Gastrocnemius medialis (tissue), 4 donors: ENCODE data around the gene SLC3A2. TPM values are rescaled to one million over a fixed set of nuclear protein-coding genes. Genes with fewer than 3 reads are reported as not detected.
A peak's percentile ranks its signal among the peaks of the same experiment; 100 is the strongest.

Experiments
- ATAC-seq, 2 donors: fragments of 150-250 bp; one replicate each; pipeline ENCODE4 v1.9.1; 2016
- DNase-seq, 2 donors: peaks; one replicate each; pipeline ENCODE4 v3.0.0-alpha.2; 2019
- H3K27ac ChIP-seq, 4 donors: fragments of 200-600 bp; sonication (generic); 1 replicate in 1 of 4; 2 replicates in 3 of 4; pipeline ENCODE4 v1.5.1; 2016 to 2018; ENCODE audit warnings: mild to moderate bottlenecking in 2 of 4, moderate library complexity in 1 of 4
- H3K27me3 ChIP-seq, 3 donors: fragments of 200-600 bp; sonication (generic) in 2 of 3; 1 replicate in 1 of 3; 2 replicates in 2 of 3; pipeline versions ENCODE4 v1.5.1 to v1.6.0; 2016 to 2019; ENCODE audit warnings: mild to moderate bottlenecking in 1 of 3, moderate library complexity in 1 of 3
- H3K36me3 ChIP-seq, 2 donors: fragments of 200-600 bp; sonication (generic) in 1 of 2; one replicate each; pipeline ENCODE4 v1.5.1; 2017 to 2018
- H3K4me1 ChIP-seq, 2 donors: fragments of 200-600 bp; sonication (generic) in 1 of 2; one replicate each; pipeline ENCODE4 v1.5.1; 2016 to 2017; ENCODE audit warnings: mild to moderate bottlenecking in 2 of 2
- H3K4me3 ChIP-seq, 4 donors: fragments of 200-600 bp; sonication (generic) in 3 of 4; 1 replicate in 1 of 4; 2 replicates in 3 of 4; pipeline ENCODE4 v1.5.1; 2016 to 2019; ENCODE audit warnings: mild to moderate bottlenecking in 2 of 4
- H3K9me3 ChIP-seq, 3 donors: fragments of 200-600 bp; sonication (generic) in 2 of 3; 1 replicate in 1 of 3; 2 replicates in 2 of 3; pipeline ENCODE4 v1.5.1; 2016 to 2019
- CTCF ChIP-seq, 5 experiments: fragments of 450-650 bp in 3 of 5; fragments of 200-600 bp in 2 of 5; sonication (generic) in 2 of 5; IDR thresholded peaks in 4 of 5; conservative IDR thresholded peaks in 1 of 5; 1 replicate in 4 of 5; 2 replicates in 1 of 5; pipeline ENCODE4 v1.5.1; 2016 to 2019; ENCODE audit warnings: antibody characterized with exemption in 5 of 5, mild to moderate bottlenecking in 3 of 5, moderate library complexity in 3 of 5
- POLR2A ChIP-seq, 2 donors: fragments of 450-650 bp; IDR thresholded peaks; one replicate each; pipeline ENCODE4 v1.6.1; 2017; ENCODE audit warnings: antibody characterized with exemption in 2 of 2, mild to moderate bottlenecking in 2 of 2, moderate library complexity in 2 of 2
- in situ Hi-C, 4 donors: fragments of 200-750 bp; cut with MboI; loops; one replicate each; pipeline versions ENCODE4 v1.15.0 to v1.8.0; 2017; ENCODE audit warnings: low sequenced_read_pairs in 4 of 4
- intact Hi-C: fragments of 100-400 bp; cut with DNase I; formaldehyde crosslinking; loops from one replicate; pipeline ENCODE4 v1.15.1; 2023; ENCODE audit warnings: low total_unique reads
- total RNA-seq, 4 donors: library from RNA; depleted of rRNA; stranded (reverse); fragments of >200 nt; gene quantifications; one replicate each; pipeline versions ENCODE4 v1.1.0 to v1.2.3, GENCODE V29; 2016

Gene SLC3A2
- total RNA-seq, 4 donors from 2014 or later: 158 to 278 (median 189) TPM

GRCh38 chr11:62889484-62890437 lies 9.1 kb downstream of the SLC3A2 start:
- intact Hi-C loops (no loop called here), in situ Hi-C loops (loop anchor here in 1 of 4 donors (25.0 kb wide), 1 partner anchor 777 kb away; the partner anchor contains the start of gene INCENP)
- Histone ChIP-seq H3K27me3 (no peaks in the 10 kb centered on the region), H3K36me3 (peaks cover 16 to 47% of the 10 kb centered on the region in 2 donors), H3K4me3 (no peak overlapping the region), H3K4me1 (peaks cover 10 to 15% of the 10 kb centered on the region in 2 donors), H3K9me3 (no peaks in the 10 kb centered on the region), H3K27ac (peak overlapping the region in 3 of 4 donors; percentile 37 to 62 (median 61))
- TF ChIP-seq POLR2A (IDR thresholded peaks at IDR 0.05) (no peak), CTCF (IDR thresholded peaks at IDR 0.05 in 4 of 5, conservative IDR thresholded peaks at IDR 0.05 in 1 of 5) (no peak)
- DNase-seq: no peak
- peak; percentile 21 to 85 for ATAC-seq

GRCh38 chr11:62892077-62892922 lies 11.6 kb downstream of the SLC3A2 start:
- Histone ChIP-seq H3K36me3 (peaks cover 6 to 21% of the 10 kb centered on the region in 2 donors), H3K9me3 (no peaks in the 10 kb centered on the region), H3K27me3 (no peaks in the 10 kb centered on the region), H3K4me1 (peaks cover 10 to 15% of the 10 kb centered on the region in 2 donors), H3K4me3 (no peak overlapping the region), H3K27ac (no peak overlapping the region)
- intact Hi-C loops: no loop called here
- in situ Hi-C loops: loop anchor here in 1 of 4 donors (25.0 kb wide), 1 partner anchor 780 kb away; the partner anchor contains the start of gene INCENP
- TF ChIP-seq POLR2A (IDR thresholded peaks at IDR 0.05): no peak
- no peak for TF ChIP-seq CTCF (IDR thresholded peaks at IDR 0.05 in 4 of 5, conservative IDR thresholded peaks at IDR 0.05 in 1 of 5)
- DNase-seq (no peak), ATAC-seq (no peak)

- no peaks in the 10 kb centered on the region for H3K4me1 ChIP-seq
- H3K27ac ChIP-seq: peak overlapping the region in 1 of 4 donors; percentile 7
- no peak overlapping the region for H3K4me3 ChIP-seq
- H3K36me3 ChIP-seq: no peaks in the 10 kb centered on the region
- DNase-seq (no peak), ATAC-seq (no peak)
- no peaks in the 10 kb centered on the region for H3K9me3 ChIP-seq
- no peak for TF ChIP-seq POLR2A (IDR thresholded peaks at IDR 0.05)
- TF ChIP-seq CTCF (IDR thresholded peaks at IDR 0.05 in 4 of 5, conservative IDR thresholded peaks at IDR 0.05 in 1 of 5): no peak
- in situ Hi-C loops: loop anchor here in 1 of 4 donors (25.0 kb wide), 1 partner anchor 783 kb away; the partner anchor contains the start of gene INCENP
- intact Hi-C loops: no loop called here
- no peaks in the 10 kb centered on the region for H3K27me3 ChIP-seq
Observed at GRCh38 chr11:62895501-62895900, 14.8 kb downstream of the SLC3A2 start.

GRCh38 chr11:62896049-62896448 lies 15.4 kb downstream of the SLC3A2 start:
- peak in 1 of 2 donors; percentile 40 for ATAC-seq
- intact Hi-C loops: no loop called here

More at GRCh38 chr11:62896049-62896448, 15.4 kb downstream of the SLC3A2 start:
- Histone ChIP-seq H3K4me3 (no peak overlapping the region), H3K27ac (peak overlapping the region in 1 of 4 donors; percentile 39), H3K4me1 (no peaks in the 10 kb centered on the region), H3K36me3 (no peaks in the 10 kb centered on the region), H3K27me3 (no peaks in the 10 kb centered on the region), H3K9me3 (no peaks in the 10 kb centered on the region)
- TF ChIP-seq POLR2A (IDR thresholded peaks at IDR 0.05) (no peak), CTCF (IDR thresholded peaks at IDR 0.05 in 4 of 5, conservative IDR thresholded peaks at IDR 0.05 in 1 of 5) (no peak)
- in situ Hi-C loops: loop anchor here in 1 of 4 donors (25.0 kb wide), 1 partner anchor 784 kb away; the partner anchor contains the start of gene INCENP
- no peak for DNase-seq
